DMS53 treated with DMSO at 0.1 percent for 48 hours (cell line): ENCODE measurements around the gene SLC35F6.
"Not testable (repeated sequence)": the region's sequence is repeated elsewhere in the genome, so short reads cannot be mapped to it uniquely, and the experiment has no call there.

Experiments
- DNase-seq: peaks from one replicate; lab custom pipeline; 2025; ENCODE audit not compliant: unreplicated experiment; lab: John Stamatoyannopoulos, UW

Gene SLC35F6

DNA sequence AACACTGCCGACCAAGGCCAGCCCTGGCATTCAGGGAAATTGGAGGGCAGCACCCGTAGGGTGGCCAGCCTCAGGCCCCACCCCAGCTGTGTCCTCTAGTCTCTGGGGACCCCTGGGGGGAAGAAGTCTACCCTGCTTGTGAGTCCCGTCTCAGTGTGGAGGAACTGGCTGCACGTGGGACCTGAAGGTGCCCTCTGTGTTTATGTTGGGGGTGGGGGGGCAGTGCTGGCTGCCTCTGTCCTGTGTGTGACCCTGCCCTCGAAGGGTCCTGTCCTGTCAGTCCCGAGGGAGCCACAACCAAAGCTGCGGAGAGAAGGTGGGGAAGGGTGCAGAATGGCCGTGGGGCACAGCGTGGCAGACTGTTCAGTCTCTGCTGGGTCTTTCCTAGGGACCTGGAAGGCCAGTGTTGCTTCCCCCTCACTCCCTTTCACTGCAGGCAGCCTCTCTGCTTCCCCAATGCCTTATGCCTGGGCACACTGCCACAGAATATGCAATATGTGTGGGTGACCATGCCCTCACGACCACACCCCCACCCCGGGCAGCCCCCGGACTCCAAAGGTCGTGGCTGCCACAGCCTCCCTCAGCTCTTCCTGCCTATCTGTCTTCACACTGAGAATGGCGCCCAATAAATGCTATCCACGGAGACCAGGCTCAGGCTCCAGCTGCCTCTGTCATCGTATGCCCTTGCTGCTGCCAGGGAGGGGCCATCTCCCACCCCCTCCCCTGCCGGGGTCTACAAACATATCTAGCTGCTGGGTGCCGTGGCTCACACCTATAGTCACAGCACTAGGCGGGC is 33.3 kb upstream of the SLC35F6 start:
- DNase-seq = no peak

DNA sequence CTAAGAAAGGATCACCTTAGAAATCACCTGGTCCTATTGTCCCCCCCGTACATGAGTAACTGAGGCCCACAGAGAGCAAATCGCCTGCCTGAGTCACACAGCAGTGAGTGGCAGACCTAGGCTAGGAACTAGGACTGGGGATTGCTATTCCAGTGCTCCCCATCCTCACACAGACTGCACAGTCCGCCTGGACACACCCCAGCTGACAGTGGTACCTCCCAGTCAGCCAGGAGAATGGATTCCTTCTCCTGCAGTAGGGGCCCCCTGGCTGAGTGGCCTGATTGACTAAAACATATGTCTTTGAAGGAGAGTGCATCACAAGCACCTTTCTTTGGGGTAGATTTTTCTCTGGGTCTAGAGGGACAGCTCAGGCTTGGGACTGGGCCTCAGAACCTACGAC is 32.4 kb upstream of the SLC35F6 start:
- no peak for DNase-seq

DNA sequence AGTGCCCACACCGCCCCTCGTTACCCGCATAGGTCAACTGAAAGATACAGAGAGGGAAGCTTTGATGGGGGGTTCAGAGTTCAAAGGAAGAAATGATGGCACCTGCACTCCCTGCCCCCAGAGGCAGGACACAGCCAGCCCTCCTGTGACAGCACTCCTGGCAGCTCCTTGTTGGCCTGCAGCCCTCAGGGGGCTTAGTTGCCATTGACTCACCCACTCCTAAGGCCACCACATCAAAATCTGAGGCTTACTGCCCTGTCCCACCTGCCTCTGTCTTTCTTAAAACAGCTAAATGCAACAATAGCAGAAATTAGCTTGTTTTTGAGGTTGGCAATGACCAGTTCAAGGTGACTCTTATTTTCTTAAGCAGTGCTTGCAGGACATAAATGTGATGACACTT is 31.6 kb upstream of the SLC35F6 start:
- DNase-seq = no peak

DNA sequence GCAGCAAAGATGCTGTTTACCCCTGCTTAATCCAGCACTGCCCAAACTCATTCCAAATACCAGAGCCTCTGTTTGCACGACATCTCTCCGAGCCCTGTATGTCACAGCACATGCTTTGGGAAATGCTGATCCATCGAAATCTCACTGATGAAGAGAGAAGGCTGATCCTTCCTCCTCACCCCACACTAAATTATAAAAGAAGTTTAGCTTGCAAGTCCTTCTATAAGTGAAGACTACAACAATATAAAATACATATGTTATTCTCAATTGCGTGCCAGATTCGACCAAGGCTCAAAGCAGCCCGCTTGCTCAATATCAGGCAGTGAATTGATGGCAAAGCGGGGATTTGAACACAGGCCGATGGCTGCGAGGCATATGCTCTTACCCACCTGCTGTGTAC is 30.7 kb upstream of the SLC35F6 start:
- DNase-seq = no peak

DNA sequence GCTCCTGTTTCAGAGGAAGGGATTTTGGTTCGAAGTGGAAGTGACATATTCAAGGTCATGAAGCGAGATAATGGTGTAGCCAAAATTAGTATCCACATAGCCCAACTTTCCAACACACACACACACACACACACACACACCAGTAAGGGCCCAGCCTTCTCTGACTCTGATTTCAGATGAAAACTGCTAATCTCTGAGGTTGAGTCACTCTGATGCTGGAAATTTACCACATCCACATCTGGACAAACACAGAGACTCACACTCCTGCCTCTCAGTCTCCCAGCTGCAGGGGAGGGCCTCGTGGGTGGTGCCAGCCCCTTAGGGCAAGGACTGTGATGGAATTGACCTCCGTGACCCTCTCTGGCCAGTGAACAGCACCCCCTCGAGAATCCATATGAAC is 29.0 kb upstream of the SLC35F6 start:
- DNase-seq = no peak

DNA sequence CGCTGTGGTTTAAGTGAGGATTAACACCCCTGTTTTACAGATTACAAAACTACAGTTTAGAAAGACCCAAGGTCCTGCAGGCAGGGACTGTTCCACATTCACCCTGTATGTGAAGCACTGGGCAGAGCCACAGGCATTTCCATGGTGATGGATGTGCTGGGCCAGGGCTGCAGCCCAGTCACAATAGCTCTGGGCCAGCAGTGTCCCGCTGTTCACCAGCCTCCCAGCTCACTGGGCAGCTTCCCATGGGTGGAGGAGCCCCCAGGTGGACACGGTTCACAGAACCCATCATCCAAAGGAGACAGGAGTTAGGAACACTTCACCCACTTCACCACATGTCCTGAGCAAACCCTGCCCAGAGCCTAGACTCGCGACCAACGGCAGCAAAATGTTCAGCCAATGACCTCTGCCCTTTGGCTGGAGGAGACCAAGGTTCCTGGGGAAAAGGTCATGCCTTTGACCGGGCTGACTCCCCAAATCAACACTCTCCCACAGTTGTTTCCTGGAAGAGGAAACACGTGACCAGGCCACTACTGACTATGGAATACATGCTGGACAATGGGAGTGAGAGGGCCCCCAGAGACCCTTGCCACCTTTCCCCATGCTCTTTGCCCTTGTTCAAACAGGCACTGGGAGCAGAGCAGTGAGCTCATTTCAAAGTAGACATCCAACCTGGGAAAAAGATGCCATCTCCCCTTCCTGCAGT is 28.0 kb upstream of the SLC35F6 start:
- DNase-seq = no peak

DNA sequence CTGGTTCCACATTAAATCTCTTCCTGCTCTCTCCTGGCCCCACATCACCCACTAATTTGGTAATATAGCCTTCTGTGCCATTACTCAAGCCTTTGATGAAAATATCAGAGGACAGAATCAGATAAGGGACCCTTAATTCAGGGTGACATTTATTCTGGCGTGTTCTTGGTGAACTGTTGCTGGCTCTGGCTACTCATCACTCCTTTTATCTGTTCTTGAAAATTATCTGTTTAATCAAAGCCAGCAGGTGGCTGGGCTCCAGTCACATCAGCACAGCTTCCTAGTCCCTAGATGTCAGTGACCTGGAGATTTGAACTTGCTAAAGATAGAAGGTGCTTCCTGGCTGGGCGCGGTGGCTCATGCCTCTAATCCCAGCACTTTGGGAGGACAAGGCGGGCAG is 26.9 kb upstream of the SLC35F6 start:
- no peak for DNase-seq

DNA sequence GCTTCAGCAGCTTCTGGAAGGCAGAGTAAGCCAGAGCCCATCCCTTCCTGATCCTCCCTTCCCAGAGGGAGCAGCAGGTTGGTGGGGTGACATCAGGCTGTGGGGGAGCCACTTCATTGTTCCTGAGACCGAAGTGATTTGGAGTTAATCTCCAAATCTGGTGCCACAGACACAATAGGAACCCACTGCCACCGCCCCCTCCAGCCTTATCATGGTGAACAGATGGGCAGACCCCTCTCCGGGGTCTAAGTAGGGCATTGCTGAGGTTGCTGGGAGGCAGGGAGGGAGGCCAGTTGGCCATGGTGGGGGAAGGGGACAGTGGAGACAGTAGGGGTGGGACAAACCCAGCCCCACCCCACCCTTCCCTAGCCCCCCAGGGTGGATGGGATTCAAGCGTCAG is 25.6 kb upstream of the SLC35F6 start:
- DNase-seq = no peak

DNA sequence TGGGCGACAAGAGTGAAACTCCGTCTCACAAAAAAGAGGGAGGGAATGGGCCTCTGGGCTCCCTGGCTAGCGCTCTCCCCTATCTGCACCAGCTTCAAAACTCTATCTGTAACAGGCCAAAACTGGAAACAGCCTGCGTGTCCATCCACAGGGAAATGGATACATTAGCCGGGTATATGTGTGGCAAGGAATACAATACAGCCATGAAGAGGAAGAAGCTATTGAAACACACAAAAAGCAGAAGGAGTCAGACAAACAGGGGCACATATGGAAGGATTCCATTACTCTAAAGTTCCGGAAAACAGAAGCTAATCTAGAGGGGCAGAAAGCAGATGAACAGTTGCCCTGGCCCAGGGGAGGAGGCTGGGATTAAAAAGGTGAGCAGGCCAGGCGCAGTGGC is 24.6 kb upstream of the SLC35F6 start:
- no peak for DNase-seq

DNA sequence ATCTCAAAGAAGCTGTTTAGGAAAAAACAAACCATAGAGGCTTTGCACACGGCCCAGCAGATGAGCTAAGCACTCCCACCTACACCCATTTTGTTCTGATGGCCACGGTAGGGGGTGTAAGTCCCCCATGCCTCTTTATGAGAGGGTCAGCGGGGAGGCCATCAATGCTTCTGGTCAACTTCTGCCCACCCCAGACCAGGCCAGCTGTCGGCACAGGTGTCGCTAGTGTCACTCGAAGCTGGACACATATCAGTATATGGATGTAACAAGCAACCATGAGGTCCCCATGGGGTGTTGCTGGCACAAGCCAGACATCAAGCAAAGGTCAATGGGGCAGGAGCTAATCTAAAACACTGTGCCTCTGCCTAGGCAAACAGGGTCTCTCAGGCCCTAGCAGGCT is 23.7 kb upstream of the SLC35F6 start:
- no peak for DNase-seq

DNA sequence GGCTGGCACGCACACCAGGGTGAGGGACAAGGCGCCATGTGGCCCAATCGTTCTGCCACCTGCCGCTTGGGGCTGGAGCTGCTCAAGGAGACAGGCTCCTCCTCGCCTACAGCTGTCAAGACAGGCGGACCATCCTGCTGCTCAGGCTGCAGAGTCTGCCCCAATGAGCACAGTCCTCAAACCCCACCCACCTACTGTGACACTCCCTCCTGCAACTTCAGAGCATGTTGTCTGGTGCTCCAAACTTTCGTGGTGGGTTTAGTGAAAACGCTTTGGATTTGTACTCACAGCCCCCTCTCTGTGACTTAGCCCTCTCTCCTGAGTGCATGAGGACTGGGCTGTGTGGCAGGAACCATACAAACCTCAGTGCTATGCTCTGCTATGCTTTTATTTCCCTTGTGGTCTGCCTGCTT is 23.2 kb upstream of the SLC35F6 start:
- no peak for DNase-seq

DNA sequence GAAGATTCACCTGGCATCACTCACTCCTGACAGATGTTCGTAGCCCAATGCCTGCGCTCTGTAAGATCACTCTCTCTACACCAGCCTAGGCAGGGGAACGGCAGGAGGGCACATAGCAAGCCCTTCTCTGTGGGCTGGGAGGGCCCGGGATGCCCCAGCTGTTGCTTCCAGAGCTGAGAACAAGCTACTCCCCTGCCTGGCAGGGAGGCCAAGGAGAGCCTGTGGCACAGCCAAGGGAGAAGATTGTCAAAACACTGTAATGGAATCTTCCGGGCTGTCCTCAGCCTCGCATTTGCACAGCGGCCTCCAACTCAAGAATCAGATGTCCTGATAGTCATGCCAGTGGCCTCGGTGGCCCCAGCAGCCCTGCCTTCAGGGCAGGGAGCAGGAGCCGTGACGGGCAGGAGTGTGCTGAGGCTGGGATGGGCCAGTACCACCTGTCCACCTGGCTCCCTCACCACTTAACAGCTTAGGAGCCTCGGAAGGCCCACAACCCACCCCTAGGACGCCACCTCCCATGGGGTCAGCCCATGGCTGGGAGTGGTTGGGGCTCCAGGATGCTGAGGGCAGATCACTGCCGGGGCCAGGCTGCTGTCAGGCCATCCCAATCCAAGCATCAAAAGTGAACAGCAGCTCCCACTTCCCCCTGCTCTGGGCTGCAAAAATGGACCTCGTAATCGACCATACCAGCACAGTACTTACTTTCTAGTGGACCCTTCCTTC is 21.9 kb upstream of the SLC35F6 start:
- no peak for DNase-seq

DNA sequence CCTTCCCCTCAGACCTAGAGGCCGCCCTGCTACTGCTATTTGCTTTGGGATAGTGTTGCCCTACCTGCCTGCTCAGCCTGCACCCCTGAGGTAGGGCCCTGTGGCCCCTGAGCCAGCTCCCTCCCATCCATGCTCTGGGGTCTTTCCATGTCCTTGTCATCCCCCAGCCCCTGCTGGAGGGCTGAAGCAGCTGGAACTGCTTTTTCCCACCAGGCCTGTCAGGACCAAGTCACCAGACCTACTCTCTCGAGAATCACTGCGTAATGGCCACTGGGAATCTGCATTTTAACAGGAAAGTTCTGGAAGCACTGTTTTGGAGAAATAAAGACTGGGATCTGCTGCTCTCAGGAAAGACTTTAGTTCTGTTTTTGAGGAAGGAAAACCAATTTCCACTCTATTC is 20.2 kb upstream of the SLC35F6 start:
- no peak for DNase-seq

DNA sequence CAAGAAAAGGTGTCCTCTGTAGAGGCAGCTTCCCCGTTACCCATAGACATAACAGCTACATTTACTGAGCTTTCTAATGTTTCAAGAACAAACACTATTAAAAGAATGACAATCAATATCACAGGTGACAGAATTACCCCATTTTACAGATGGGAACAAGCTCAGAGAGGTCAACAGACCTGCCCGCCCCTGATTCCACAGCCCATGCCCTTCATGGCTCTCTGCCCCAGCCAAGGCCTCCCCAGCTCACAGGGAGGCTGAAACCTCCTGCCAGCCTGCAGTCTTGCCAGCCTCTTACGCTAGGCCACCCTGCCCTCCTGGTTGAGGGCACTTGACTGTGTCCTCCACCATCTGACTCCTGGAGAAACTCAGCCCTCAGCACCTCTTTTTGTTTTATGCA is 19.1 kb upstream of the SLC35F6 start:
- no peak for DNase-seq

DNA sequence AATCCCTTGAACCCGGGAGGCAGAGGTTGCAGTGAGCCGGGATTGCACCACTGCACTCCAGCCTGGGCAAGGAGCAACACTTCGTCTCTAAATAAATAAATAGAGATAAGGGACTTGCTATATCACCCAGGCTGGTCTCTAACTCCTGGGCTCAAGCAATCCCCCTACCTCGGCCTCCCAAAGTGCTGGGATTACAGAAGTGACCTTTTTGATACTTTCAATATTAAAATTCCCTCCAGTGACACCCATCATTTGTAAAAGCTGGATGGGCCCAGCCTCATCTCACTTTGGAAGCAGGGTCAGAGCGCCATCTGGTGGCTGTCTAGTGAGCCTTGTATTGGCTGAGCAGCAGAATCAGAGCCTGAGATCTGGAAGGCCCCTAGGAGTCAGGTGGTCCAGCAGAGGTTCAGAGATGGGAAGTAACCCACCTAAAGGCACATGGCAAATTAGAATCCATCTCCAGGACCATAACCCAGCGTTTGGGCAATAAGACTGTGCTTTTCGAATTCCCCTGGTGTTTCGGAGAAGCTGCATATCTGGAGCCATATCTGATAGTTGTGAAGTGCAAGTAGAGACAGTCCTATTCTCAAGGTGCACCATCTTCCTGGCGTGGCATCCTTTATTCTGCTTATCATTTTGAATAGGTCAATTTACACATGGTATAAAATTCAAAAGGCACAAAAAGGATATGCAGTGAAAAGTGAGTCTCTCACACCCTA is 18.3 kb upstream of the SLC35F6 start:
- DNase-seq = peak; percentile 40

DNA sequence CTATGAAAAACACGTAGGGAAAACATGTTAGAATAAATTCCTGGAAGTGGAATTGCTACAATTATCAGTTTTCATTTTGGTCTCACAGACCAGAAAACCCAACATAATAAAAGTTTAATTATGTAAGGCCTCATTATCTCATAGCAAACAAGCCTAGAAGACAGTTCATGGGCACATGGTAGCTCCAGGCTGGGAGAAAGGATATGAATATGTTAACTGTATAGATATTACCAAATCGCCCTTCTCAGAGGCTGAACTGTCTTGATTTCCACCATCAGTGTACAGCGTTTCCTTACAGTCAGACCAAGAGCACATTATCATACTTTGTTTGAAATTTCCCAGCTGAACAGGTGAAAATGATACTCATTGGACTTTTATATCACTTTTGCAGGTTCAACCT is 17.1 kb upstream of the SLC35F6 start:
- DNase-seq = no peak

DNA sequence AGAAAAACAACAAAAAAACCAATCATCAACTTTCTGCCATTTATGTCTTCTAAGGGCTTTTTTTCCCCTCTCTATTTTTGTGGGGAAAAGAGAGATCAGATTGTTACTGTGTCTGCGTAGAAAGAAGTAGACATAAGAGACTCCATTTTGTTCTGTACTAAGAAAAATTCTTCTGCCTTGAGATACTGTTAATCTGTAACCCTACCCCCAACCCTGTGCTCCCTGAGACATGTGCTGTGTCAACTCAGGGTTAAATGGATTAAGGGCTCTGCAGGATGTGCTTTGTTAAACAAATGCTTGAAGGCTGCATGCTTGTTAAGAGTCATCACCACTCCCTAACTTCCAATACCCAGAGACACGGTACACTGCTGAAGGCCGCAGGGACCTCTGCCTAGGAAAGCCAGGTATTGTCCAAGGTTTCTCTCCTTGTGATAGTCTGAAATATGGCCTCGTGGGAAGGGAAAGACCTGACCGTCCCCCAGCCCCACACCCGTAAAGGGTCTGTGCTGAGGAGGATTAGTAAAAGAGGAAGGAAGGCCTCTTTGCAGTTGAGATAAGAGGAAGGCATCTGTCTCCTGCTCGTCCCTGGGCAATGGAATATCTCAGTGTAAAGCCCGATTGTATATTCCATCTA is 14.2 kb upstream of the SLC35F6 start:
- peak; percentile 17 for DNase-seq

DNA sequence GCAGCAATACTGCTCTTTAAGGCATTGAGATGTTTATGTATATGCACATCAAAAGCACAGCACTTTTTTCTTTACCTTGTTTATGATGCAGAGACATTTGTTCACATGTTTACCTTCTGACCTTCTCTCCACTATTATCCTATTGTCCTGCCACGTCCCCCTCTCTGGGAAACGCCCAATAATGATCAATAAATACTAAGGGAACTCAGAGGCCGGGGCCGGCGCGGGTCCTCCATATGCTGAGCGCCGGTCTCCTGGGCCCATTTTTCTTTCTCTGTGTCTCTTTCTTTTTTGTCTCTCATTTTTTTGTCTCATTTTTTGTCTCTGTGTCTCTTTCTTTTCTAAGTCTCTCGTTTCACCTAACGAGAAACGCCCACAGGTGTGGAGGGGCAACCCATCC is 13.6 kb upstream of the SLC35F6 start:
- not testable (repeated sequence) for DNase-seq

DNA sequence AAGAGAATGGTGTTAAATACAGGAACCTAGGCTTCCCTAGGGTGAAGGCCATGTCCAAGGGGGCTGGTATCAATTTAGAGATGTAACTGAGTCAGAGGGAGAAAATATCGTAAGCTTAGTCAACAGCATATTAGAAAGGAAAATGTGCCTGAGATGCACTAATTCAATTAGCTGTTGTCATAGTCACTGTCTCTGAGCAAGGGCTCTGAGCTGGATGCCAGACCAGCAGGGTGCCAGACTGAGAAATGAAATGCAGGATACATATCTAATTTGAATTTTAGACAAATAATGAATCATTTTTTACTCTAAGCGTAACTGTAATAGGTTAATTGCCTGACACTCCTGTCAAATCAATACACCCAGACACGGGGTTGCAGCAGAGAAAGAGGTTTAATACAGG is 11.4 kb upstream of the SLC35F6 start:
- no peak for DNase-seq

DNA sequence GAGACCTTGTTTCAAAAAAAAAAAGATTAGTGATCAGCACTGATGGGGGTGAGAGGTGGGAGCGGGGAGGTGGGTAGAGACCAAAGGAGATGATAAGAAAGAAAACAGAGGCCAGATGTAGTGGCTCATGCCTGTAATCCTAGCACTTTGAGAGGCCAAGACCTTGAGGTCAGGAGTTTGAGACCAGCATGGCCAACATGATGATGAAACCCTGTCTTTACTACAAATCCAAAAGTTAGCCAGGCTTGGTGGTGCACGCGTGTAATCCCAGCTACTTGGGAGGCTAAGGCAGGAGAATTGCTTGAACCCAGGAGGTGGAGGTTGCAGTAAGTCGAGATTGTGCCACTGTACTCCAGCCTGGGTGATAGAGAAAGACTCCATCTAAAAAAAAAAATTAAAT is 9.5 kb upstream of the SLC35F6 start:
- DNase-seq = no peak
